SIG-M5 treated with dmso at 0.1 percent for 504 hours (cell line): ENCODE measurements around the gene RNF169.
"Not testable (repeated sequence)": the region's sequence is repeated elsewhere in the genome, so short reads cannot be mapped to it uniquely, and the experiment has no call there.

Experiments used
- DNase-seq: peaks from one replicate; lab custom pipeline; 2025; ENCODE audit not compliant: unreplicated experiment; lab: John Stamatoyannopoulos, UW

RNF169 gene

GRCh38 chr11:74726547-74727182 is 22.0 kb upstream of the RNF169 start:
- DNase-seq, result peak; percentile 69

- no peak for DNase-seq
Observed at GRCh38 chr11:74729397-74729796, 19.3 kb upstream of the RNF169 start.

GRCh38 chr11:74730571-74731260 is 17.9 kb upstream of the RNF169 start:
- DNase-seq, result no peak

- no peak for DNase-seq
Observed at GRCh38 chr11:74731301-74732094, 17.2 kb upstream of the RNF169 start, which contains the start of gene CHRDL2. Gene CHRDL2, minus strand, starts transcription at chr11:74731426. Its CDS starts 538 bp downstream, at chr11:74730888.

GRCh38 chr11:74734559-74734925 is 14.1 kb upstream of the RNF169 start:
- no peak for DNase-seq

GRCh38 chr11:74735365-74735928 is 13.2 kb upstream of the RNF169 start:
- peak; percentile 76 for DNase-seq

- DNase-seq, result peak; percentile 19
Observed at GRCh38 chr11:74736031-74736430, 12.6 kb upstream of the RNF169 start.

GRCh38 chr11:74739546-74740270 is 8.9 kb upstream of the RNF169 start:
- DNase-seq, result peak; percentile 66

- no peak for DNase-seq
Observed at GRCh38 chr11:74742070-74742469, 6.6 kb upstream of the RNF169 start.

GRCh38 chr11:74743640-74744039 is 5.0 kb upstream of the RNF169 start:
- DNase-seq, result no peak

- no peak for DNase-seq
Observed at GRCh38 chr11:74744277-74744676, 4.4 kb upstream of the RNF169 start.

GRCh38 chr11:74746868-74747267 is 1.8 kb upstream of the RNF169 start:
- DNase-seq, result no peak

- peak; percentile 62 for DNase-seq
Observed at GRCh38 chr11:74749127-74749964, 697 bp downstream of the RNF169 start.

GRCh38 chr11:74749965-74750296 is 1.3 kb downstream of the RNF169 start:
- peak; percentile 27 for DNase-seq

- not testable (repeated sequence) for DNase-seq
Observed at GRCh38 chr11:74750598-74750997, 1.9 kb downstream of the RNF169 start.

GRCh38 chr11:74751303-74751702 is 2.7 kb downstream of the RNF169 start:
- no peak for DNase-seq

- DNase-seq, result no peak
Observed at GRCh38 chr11:74754507-74755252, 6.0 kb downstream of the RNF169 start.

GRCh38 chr11:74755395-74755995 is 6.8 kb downstream of the RNF169 start:
- no peak for DNase-seq

- no peak for DNase-seq
Observed at GRCh38 chr11:74756571-74756970, 7.9 kb downstream of the RNF169 start.
